AG04450 (cell line): ENCODE results near the gene TMEM131. TPM values are rescaled to one million over a fixed set of nuclear protein-coding genes. Genes with fewer than 3 reads are reported as not detected.

Experiments used
- CTCF ChIA-PET: fragments of 300-600, 350-600 bp; formaldehyde crosslinking; extraction: SDS; loops from one replicate; lab custom pipeline; 2022; ENCODE audit warnings: antibody characterized with exemption, inconsistent platforms; lab: Charles Lee
- POLR2A ChIA-PET: fragments of 350-600 bp; formaldehyde crosslinking; extraction: SDS; loops from one replicate; lab custom pipeline; 2021; ENCODE audit warnings: antibody characterized with exemption, inconsistent platforms; lab: Yijun Ruan, JAX
- DNase-seq: peaks from one replicate; pipeline ENCODE4 v3.0.0-alpha.2; 2011; ENCODE audit warnings: low read depth, low spot score
- H3K27ac ChIP-seq: one replicate; pipeline ENCODE4 v1.5.1; 2012; ENCODE audit warnings: low read depth, low read length, control low read depth
- H3K27me3 ChIP-seq: one replicate; pipeline ENCODE4 v1.6.0; 2012; ENCODE audit warnings: low read length; ENCODE audit not compliant: control insufficient read depth, insufficient read depth
- H3K4me3 ChIP-seq: 2 replicates; pipeline ENCODE4 v1.5.1; 2011; ENCODE audit warnings: mild to moderate bottlenecking, low read depth, low read length, control low read depth
- H3K9me3 ChIP-seq: 2 replicates; pipeline ENCODE4 v1.5.1; 2012; ENCODE audit warnings: low read length; ENCODE audit not compliant: control insufficient read depth, insufficient read depth
- CTCF ChIP-seq: IDR thresholded peaks from 2 replicates; pipeline ENCODE4 v1.5.1; 2011; ENCODE audit warnings: low read depth, low read length, control low read depth, inconsistent platforms
- polyA plus RNA-seq: library from polyadenylated mRNA; depleted of rRNA; stranded (reverse); fragments of >200 nt; gene quantifications from 2 replicates; pipeline ENCODE4 v1.2.3, GENCODE V29; 2011

The TMEM131 gene
- polyA plus RNA-seq, 1 experiment, result 24.4 TPM

GRCh38 chr2:97759727-97760407 is 235.9 kb downstream of the TMEM131 start:
- Histone ChIP-seq H3K27ac (no peak overlapping the region), H3K27me3 (no peaks in the 10 kb centered on the region), H3K4me3 (no peak overlapping the region), H3K9me3 (no peaks in the 10 kb centered on the region)
- no peak for DNase-seq
- ChIA-PET POLR2A (no interaction called here), CTCF (interaction anchor here (1.4 kb wide), 1 partner anchor 60 kb away, joined by 4 read pairs; no protein-coding TSS in a partner anchor)
- TF ChIP-seq CTCF, result no peak

GRCh38 chr2:97758131-97758705 is 237.5 kb downstream of the TMEM131 start:
- CTCF ChIA-PET, result interaction anchor here (1.3 kb wide), 1 partner anchor 9 kb away, joined by 5 read pairs; no protein-coding TSS in a partner anchor
- Histone ChIP-seq H3K9me3 (no peaks in the 10 kb centered on the region), H3K27ac (no peak overlapping the region), H3K4me3 (no peak overlapping the region), H3K27me3 (no peaks in the 10 kb centered on the region)
- POLR2A ChIA-PET, result interaction anchor here (0.6 kb wide), 1 partner anchor 124 kb away, joined by 3 read pairs; no protein-coding TSS in a partner anchor
- DNase-seq, result no peak
- TF ChIP-seq CTCF, result no peak

DNA sequence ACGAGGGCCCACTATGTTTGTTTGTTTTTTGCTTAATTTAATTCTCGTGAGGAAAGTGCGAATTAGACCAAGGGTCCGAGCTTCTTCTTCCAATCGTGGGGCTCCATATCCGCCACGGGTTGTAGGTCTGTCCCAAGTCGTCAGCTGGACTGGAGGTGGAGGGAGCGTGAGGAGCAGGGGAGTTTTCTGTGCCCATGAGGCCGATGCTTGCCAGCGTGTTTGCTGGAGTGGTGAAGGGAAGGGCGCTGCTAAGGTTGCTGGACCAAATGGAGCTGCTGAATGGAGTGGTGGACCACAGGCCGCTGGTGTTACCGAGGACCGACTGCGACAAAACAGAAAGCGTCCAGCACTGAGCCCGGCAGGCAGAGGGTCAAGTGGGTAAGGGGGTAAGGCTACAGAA is 238.7 kb downstream of the TMEM131 start:
- no peak for TF ChIP-seq CTCF
- H3K27ac ChIP-seq, result no peak overlapping the region
- ChIA-PET CTCF (interaction anchor here (1.2 kb wide), 1 partner anchor 58 kb away, joined by 3 read pairs; no protein-coding TSS in a partner anchor), POLR2A (no interaction called here)
- H3K4me3 ChIP-seq, result no peak overlapping the region
- no peak for DNase-seq
- H3K27me3 ChIP-seq, result no peaks in the 10 kb centered on the region
- no peaks in the 10 kb centered on the region for H3K9me3 ChIP-seq

- Histone ChIP-seq H3K27ac (no peak overlapping the region), H3K4me3 (no peak overlapping the region), H3K27me3 (no peaks in the 10 kb centered on the region), H3K9me3 (no peaks in the 10 kb centered on the region)
- ChIA-PET POLR2A (no interaction called here), CTCF (no interaction called here)
- no peak for TF ChIP-seq CTCF
- DNase-seq, result no peak
These were observed 240.3 kb downstream of the TMEM131 start for GRCh38 chr2:97755491-97755890.
